Middle frontal gyrus (tissue), 1 donor: ENCODE measurements around the gene KERA.

Source experiments
- DNase-seq: peaks from one replicate; pipeline ENCODE4 v3.0.0-alpha.2; 2015; ENCODE audit warnings: low spot score; ENCODE audit errors: extremely low spot score

The KERA gene

GRCh38 chr12:91017043-91017442, 40.8 kb downstream of the KERA start:
- DNase-seq, result no peak

GRCh38 chr12:91009319-91009950, 48.4 kb downstream of the KERA start:
- no peak for DNase-seq

- no peak for DNase-seq
Observed at GRCh38 chr12:91007531-91008290, 50.1 kb downstream of the KERA start.

GRCh38 chr12:91004872-91005271, 53.0 kb downstream of the KERA start, which contains the start of gene EPYC:
EPYC (minus strand) TSS chr12:91004972; CDS start chr12:91002565, 2,407 bp downstream.
- no peak for DNase-seq

- DNase-seq, result no peak
Observed at GRCh38 chr12:91003737-91004136, 54.1 kb downstream of the KERA start.

- no peak for DNase-seq
Observed at GRCh38 chr12:91001306-91001705, 56.5 kb downstream of the KERA start.
